Fibroblast of lung (primary cell): ENCODE results near the gene LSM14B.

ENCODE experiments used
- CTCF ChIP-seq, 2 donors: IDR thresholded peaks in 1 of 2; conservative IDR thresholded peaks in 1 of 2; 1 replicate in 1 of 2; 2 replicates in 1 of 2; pipeline ENCODE4 v1.5.1; 2011 to 2012; ENCODE audit warnings: low read length in 2 of 2, control low read depth in 1 of 2, inconsistent platforms in 1 of 2, low read depth in 1 of 2, mild to moderate bottlenecking in 1 of 2
- EZH2 ChIP-seq: IDR thresholded peaks from 2 replicates; pipeline ENCODE4 v1.5.1; 2012; ENCODE audit warnings: low read length, control low read depth, mild to moderate bottlenecking; ENCODE audit errors: missing control alignments

DNA sequence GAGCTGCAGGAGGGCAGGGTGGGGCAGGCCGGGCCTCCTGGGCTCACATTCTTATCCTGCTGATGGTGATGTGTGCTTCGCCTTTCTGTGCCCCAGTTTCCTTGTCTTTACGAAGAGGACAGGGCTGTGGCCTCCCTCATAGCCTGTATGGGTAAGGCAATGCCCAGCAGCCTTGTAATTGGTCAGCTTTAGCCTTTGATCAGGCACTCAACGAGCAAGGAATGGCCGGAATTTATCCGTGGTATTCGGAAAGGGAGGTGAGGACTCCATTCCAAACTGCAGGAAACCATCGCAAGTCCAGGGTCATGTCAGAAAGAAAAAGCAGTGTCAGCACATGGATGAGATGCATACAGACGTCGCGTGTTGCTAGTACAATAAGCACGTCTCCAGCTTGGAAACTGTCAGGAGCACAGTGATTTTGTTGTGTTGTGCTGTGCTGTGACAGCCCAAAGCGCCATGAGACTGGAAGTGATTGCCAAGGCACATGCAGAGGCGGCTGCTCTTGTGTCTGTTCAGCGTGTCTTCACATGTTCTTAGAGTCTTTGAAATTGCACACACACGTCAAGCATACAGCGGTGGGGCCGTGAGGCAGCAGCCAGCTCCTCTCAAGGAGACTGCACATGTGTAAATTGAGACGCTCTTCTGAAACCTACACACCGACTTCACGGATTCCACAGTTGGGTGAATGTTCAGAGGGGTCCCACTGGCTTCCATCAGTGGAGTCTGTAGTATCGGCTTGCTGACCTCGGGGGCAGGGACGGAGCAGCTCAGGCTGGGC, 27.4 kb downstream of the LSM14B start:
- no peak for TF ChIP-seq CTCF (conservative IDR thresholded peaks at IDR 0.05 in 1 of 2, IDR thresholded peaks at IDR 0.05 in 1 of 2; ENCODE audit: low read depth in 1 of 2, low read length in 2 of 2)
- no peak for TF ChIP-seq EZH2
